K562 (cell line): ENCODE data around the gene CPED1. TPM values are rescaled to one million over a fixed set of nuclear protein-coding genes. Genes with fewer than 3 reads are reported as not detected.

Experiments used
- GTF2A2 ChIP-seq: IDR thresholded peaks from 2 replicates; pipeline ENCODE4 v1.6.1; 2016; ENCODE audit warnings: mild to moderate bottlenecking, missing genetic modification characterization, missing compliant biosample characterization
- L3MBTL2 ChIP-seq: fragments of 450-650 bp; IDR thresholded peaks from 2 replicates; pipeline ENCODE4 v1.6.1; 2016; ENCODE audit warnings: mild to moderate bottlenecking, moderate library complexity
- MYBL2 ChIP-seq, 2 experiments: fragments of 450-650 bp in 1 of 2; sonication (generic) in 1 of 2; formaldehyde crosslinking in 1 of 2; IDR thresholded peaks; 2 replicates each; pipeline versions ENCODE4 v1.6.1 to v1.8.1; 2017 to 2022; ENCODE audit warnings: borderline replicate concordance in 1 of 2, inconsistent platforms in 1 of 2, low read depth in 1 of 2, mild to moderate bottlenecking in 1 of 2, missing genetic modification reagents in 1 of 2, moderate library complexity in 1 of 2
- ZNF253 ChIP-seq: fragments of 250-450 bp; sonication (Bioruptor Pico); conservative IDR thresholded peaks from 2 replicates; pipeline ENCODE4 v1.6.1; 2021; ENCODE audit warnings: mild to moderate bottlenecking
- ZNF785 ChIP-seq: fragments of 250-450 bp; sonication (Bioruptor Pico); IDR thresholded peaks from 2 replicates; pipeline ENCODE4 v1.4.0; 2020; ENCODE audit warnings: mild to moderate bottlenecking
- polyA plus RNA-seq, 8 experiments: library from polyadenylated mRNA; depleted of rRNA in 4 of 8; stranded (reverse) in 5 of 8; unstranded in 3 of 8; fragments of >200 nt; fragmentation: Nextera tagmentation in 2 of 8; fragmentation: Illumina TruSeq in 1 of 8; extraction: Ambion mirVana in 2 of 8; extraction: Trizol in 1 of 8; gene quantifications; 2 replicates each; pipeline versions ENCODE4 v1.2.1 to v1.2.3, GENCODE V29; 2011 to 2014; ENCODE audit warnings: inconsistent platforms in 1 of 8, missing spikeins in 1 of 8
- total RNA-seq, 7 experiments: library from RNA; depleted of rRNA in 6 of 7; stranded (reverse); fragments of >200 nt in 6 of 7; fragmentation: Illumina TruSeq in 2 of 7; extraction: Trizol in 2 of 7; gene quantifications; 2 replicates each; pipeline versions ENCODE4 v1.2.1 to v1.2.3, GENCODE V29; 2011 to 2021; ENCODE audit warnings: low replicate concordance in 1 of 7
- TF ChIP-seq, protein P1 (sequence below): fragments of 200-600 bp; sonication (generic); IDR thresholded peaks from one replicate; pipeline ENCODE4 v1.6.1; 2012; ENCODE audit warnings: mild to moderate bottlenecking, low read depth, low read length, inconsistent platforms
- TF ChIP-seq, protein P2 (sequence below): fragments of 450-650 bp; formaldehyde crosslinking; IDR thresholded peaks from 2 replicates; pipeline ENCODE4 v1.4.0; 2020; ENCODE audit warnings: mild to moderate bottlenecking, moderate library complexity
- TF ChIP-seq, protein P3 (sequence below): sonication (generic); formaldehyde crosslinking; IDR thresholded peaks from 2 replicates; pipeline ENCODE4 v1.8.0; 2022; ENCODE audit warnings: mild to moderate bottlenecking, missing genetic modification reagents

CPED1 gene
- total and polyA plus RNA-seq, 9 of the 15 experiments (the other 6 are each of a cell fraction or from before 2014, with no cell fraction given): 195 to 393 (median 290) TPM

DNA sequence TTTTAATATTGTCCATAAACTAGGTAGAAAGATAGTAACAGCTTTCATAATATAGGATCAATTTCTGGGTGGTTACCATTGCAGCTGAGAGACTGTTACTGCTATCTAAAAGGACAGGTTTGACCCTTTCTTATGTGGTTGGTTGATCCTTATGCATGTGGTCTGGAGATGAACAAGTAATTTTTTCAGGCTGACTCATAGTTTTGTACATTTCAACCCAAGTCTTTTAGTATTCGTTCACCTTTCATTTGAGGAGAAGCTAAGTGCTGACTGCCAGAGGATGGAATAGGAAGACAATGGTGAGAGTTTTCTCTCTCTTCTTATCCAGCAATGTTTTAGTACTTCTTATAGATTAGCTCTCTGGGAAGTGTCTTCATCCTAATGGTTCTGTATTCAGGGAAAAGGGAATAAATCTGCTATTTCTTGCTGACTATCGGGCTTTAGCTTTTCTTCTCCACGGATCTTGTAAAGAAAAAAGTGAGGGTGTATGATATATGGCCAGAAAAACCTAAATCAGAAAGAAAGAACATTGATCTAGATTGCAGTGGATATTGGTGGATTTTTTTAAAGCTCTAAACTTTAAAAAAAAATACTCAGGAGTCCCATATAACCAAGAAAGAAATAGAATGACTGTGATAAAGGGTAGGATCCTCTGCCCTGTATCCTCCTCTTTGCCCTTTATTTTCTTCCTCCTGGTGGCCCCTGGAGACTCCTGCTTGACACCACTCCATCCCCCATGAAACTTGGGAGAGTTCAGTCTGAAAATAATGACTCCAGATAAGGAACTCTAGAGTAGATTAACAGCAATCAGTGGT, 88.0 kb downstream of the CPED1 start (continued):
- TF ChIP-seq, protein P1, sequence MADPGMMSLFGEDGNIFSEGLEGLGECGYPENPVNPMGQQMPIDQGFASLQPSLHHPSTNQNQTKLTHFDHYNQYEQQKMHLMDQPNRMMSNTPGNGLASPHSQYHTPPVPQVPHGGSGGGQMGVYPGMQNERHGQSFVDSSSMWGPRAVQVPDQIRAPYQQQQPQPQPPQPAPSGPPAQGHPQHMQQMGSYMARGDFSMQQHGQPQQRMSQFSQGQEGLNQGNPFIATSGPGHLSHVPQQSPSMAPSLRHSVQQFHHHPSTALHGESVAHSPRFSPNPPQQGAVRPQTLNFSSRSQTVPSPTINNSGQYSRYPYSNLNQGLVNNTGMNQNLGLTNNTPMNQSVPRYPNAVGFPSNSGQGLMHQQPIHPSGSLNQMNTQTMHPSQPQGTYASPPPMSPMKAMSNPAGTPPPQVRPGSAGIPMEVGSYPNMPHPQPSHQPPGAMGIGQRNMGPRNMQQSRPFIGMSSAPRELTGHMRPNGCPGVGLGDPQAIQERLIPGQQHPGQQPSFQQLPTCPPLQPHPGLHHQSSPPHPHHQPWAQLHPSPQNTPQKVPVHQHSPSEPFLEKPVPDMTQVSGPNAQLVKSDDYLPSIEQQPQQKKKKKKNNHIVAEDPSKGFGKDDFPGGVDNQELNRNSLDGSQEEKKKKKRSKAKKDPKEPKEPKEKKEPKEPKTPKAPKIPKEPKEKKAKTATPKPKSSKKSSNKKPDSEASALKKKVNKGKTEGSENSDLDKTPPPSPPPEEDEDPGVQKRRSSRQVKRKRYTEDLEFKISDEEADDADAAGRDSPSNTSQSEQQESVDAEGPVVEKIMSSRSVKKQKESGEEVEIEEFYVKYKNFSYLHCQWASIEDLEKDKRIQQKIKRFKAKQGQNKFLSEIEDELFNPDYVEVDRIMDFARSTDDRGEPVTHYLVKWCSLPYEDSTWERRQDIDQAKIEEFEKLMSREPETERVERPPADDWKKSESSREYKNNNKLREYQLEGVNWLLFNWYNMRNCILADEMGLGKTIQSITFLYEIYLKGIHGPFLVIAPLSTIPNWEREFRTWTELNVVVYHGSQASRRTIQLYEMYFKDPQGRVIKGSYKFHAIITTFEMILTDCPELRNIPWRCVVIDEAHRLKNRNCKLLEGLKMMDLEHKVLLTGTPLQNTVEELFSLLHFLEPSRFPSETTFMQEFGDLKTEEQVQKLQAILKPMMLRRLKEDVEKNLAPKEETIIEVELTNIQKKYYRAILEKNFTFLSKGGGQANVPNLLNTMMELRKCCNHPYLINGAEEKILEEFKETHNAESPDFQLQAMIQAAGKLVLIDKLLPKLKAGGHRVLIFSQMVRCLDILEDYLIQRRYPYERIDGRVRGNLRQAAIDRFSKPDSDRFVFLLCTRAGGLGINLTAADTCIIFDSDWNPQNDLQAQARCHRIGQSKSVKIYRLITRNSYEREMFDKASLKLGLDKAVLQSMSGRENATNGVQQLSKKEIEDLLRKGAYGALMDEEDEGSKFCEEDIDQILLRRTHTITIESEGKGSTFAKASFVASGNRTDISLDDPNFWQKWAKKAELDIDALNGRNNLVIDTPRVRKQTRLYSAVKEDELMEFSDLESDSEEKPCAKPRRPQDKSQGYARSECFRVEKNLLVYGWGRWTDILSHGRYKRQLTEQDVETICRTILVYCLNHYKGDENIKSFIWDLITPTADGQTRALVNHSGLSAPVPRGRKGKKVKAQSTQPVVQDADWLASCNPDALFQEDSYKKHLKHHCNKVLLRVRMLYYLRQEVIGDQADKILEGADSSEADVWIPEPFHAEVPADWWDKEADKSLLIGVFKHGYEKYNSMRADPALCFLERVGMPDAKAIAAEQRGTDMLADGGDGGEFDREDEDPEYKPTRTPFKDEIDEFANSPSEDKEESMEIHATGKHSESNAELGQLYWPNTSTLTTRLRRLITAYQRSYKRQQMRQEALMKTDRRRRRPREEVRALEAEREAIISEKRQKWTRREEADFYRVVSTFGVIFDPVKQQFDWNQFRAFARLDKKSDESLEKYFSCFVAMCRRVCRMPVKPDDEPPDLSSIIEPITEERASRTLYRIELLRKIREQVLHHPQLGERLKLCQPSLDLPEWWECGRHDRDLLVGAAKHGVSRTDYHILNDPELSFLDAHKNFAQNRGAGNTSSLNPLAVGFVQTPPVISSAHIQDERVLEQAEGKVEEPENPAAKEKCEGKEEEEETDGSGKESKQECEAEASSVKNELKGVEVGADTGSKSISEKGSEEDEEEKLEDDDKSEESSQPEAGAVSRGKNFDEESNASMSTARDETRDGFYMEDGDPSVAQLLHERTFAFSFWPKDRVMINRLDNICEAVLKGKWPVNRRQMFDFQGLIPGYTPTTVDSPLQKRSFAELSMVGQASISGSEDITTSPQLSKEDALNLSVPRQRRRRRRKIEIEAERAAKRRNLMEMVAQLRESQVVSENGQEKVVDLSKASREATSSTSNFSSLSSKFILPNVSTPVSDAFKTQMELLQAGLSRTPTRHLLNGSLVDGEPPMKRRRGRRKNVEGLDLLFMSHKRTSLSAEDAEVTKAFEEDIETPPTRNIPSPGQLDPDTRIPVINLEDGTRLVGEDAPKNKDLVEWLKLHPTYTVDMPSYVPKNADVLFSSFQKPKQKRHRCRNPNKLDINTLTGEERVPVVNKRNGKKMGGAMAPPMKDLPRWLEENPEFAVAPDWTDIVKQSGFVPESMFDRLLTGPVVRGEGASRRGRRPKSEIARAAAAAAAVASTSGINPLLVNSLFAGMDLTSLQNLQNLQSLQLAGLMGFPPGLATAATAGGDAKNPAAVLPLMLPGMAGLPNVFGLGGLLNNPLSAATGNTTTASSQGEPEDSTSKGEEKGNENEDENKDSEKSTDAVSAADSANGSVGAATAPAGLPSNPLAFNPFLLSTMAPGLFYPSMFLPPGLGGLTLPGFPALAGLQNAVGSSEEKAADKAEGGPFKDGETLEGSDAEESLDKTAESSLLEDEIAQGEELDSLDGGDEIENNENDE: no peak
- TF ChIP-seq, protein P2, sequence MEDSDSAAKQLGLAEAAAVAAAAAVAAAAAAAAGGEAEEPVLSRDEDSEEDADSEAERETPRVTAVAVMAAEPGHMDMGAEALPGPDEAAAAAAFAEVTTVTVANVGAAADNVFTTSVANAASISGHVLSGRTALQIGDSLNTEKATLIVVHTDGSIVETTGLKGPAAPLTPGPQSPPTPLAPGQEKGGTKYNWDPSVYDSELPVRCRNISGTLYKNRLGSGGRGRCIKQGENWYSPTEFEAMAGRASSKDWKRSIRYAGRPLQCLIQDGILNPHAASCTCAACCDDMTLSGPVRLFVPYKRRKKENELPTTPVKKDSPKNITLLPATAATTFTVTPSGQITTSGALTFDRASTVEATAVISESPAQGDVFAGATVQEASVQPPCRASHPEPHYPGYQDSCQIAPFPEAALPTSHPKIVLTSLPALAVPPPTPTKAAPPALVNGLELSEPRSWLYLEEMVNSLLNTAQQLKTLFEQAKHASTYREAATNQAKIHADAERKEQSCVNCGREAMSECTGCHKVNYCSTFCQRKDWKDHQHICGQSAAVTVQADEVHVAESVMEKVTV (CRISPR knock-in tag): no peak
- no peak for TF ChIP-seq GTF2A2 (tag)
- peak; percentile 47; the same call in 1 of the 2 replicates for TF ChIP-seq MYBL2 (IDR thresholded peaks at IDR 0.05; ENCODE audit: low read depth)
- no peak for TF ChIP-seq MYBL2 (CRISPR knock-in tag; IDR thresholded peaks at IDR 0.05; ENCODE audit: borderline replicate concordance)
- TF ChIP-seq L3MBTL2: peak; percentile 73
- TF ChIP-seq ZNF785 (CRISPR knock-in tag): no peak
- no peak for TF ChIP-seq ZNF253 (CRISPR knock-in tag)
- TF ChIP-seq, protein P3, sequence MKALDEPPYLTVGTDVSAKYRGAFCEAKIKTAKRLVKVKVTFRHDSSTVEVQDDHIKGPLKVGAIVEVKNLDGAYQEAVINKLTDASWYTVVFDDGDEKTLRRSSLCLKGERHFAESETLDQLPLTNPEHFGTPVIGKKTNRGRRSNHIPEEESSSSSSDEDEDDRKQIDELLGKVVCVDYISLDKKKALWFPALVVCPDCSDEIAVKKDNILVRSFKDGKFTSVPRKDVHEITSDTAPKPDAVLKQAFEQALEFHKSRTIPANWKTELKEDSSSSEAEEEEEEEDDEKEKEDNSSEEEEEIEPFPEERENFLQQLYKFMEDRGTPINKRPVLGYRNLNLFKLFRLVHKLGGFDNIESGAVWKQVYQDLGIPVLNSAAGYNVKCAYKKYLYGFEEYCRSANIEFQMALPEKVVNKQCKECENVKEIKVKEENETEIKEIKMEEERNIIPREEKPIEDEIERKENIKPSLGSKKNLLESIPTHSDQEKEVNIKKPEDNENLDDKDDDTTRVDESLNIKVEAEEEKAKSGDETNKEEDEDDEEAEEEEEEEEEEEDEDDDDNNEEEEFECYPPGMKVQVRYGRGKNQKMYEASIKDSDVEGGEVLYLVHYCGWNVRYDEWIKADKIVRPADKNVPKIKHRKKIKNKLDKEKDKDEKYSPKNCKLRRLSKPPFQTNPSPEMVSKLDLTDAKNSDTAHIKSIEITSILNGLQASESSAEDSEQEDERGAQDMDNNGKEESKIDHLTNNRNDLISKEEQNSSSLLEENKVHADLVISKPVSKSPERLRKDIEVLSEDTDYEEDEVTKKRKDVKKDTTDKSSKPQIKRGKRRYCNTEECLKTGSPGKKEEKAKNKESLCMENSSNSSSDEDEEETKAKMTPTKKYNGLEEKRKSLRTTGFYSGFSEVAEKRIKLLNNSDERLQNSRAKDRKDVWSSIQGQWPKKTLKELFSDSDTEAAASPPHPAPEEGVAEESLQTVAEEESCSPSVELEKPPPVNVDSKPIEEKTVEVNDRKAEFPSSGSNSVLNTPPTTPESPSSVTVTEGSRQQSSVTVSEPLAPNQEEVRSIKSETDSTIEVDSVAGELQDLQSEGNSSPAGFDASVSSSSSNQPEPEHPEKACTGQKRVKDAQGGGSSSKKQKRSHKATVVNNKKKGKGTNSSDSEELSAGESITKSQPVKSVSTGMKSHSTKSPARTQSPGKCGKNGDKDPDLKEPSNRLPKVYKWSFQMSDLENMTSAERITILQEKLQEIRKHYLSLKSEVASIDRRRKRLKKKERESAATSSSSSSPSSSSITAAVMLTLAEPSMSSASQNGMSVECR: no peak
